ENCODE measurements around the gene WDR82. TPM values are rescaled to one million over a fixed set of nuclear protein-coding genes. Genes with fewer than 3 reads are reported as not detected.

The WDR82 gene
- total and polyA plus RNA-seq, 2 of the 8 experiments (the other 6 are each of a cell fraction or from before 2014, with no cell fraction given), result 33.5 to 82.7 TPM

GRCh38 chr3:52247409-52248164 lies 30.9 kb downstream of the WDR82 start:
- no peak for DNase-seq (ENCODE audit: low read depth in 1 of 2, low spot score in 2 of 2)
- Histone ChIP-seq H3K56ac (replicated peaks; ENCODE audit: insufficient read length, low read depth, low read length) (no peak overlapping the region), H3K14ac (ENCODE audit: insufficient read length) (no peak overlapping the region), H3K36me3 (ENCODE audit: control insufficient read depth in 2 of 4, insufficient read depth in 4 of 4, low read length in 3 of 4) (peaks cover 0 to 18% (median 0%) of the 10 kb centered on the region in 4 experiments; a peak in 4 of 8 replicates), H4K5ac (ENCODE audit: insufficient read length, low read depth, low read length) (no peak overlapping the region), H3K9ac (replicated peaks in 1 of 4; ENCODE audit: extremely low read depth in 1 of 4, low read depth in 3 of 4, low read length in 3 of 4) (no peak overlapping the region), H3K4me3 (ENCODE audit: extremely low read depth in 1 of 4, insufficient read depth in 2 of 4, low read depth in 3 of 4, low read length in 4 of 4) (no peak overlapping the region), H2BK120ac (replicated peaks; ENCODE audit: low read depth, low read length) (no peak overlapping the region), H3K79me2 (ENCODE audit: control insufficient read depth in 1 of 2, insufficient read depth in 2 of 2, low read length in 2 of 2) (no peaks in the 10 kb centered on the region), H2BK12ac (ENCODE audit: low read depth, low read length) (no peak overlapping the region), H3K4ac (replicated peaks; ENCODE audit: insufficient read length, low read depth, low read length) (no peak overlapping the region), H4K91ac (replicated peaks; ENCODE audit: insufficient read length, low read length) (no peak overlapping the region), H3K27me3 (replicated peaks in 1 of 4; ENCODE audit: control insufficient read depth in 3 of 4, extremely low read depth in 1 of 4, insufficient read depth in 3 of 4, low read length in 3 of 4) (peaks cover 6 to 37% (median 23%) of the 10 kb centered on the region in 4 experiments; a peak in 6 of 7 replicates), H2AFZ (ENCODE audit: low read length) (no peak overlapping the region), H3K79me1 (ENCODE audit: low read depth, low read length) (no peaks in the 10 kb centered on the region), H3K23ac (ENCODE audit: insufficient read length) (no peak overlapping the region), H2BK5ac (ENCODE audit: low read depth, low read length) (no peak overlapping the region), H2AK5ac (ENCODE audit: low read depth, low read length) (no peak overlapping the region), H4K20me1 (replicated peaks in 1 of 2; ENCODE audit: control insufficient read depth in 1 of 2, insufficient read depth in 2 of 2, low read length in 2 of 2) (peaks cover 5 to 14% of the 10 kb centered on the region in 2 experiments), H3K4me2 (ENCODE audit: insufficient read depth in 1 of 2, low read depth in 2 of 2, low read length in 2 of 2) (no peak overlapping the region), H2BK15ac (ENCODE audit: low read length) (no peak overlapping the region), H2BK20ac (ENCODE audit: low read length) (no peak overlapping the region), H3K23me2 (ENCODE audit: low read depth, low read length) (peaks cover 10% of the 10 kb centered on the region), H3K27ac (ENCODE audit: low read depth, low read length) (no peak overlapping the region), H3K4me1 (replicated peaks in 1 of 4; ENCODE audit: control insufficient read depth in 3 of 4, insufficient read depth in 4 of 4, low read length in 3 of 4) (peaks cover 0 to 13% (median 10%) of the 10 kb centered on the region in 4 experiments; a peak in 6 of 7 replicates), H4K8ac (ENCODE audit: extremely low read depth, insufficient read depth, low read length) (no peak overlapping the region), H3K9me3 (ENCODE audit: insufficient read depth in 2 of 2, low read depth in 1 of 2, low read length in 1 of 2) (no peaks in the 10 kb centered on the region), H3K18ac (ENCODE audit: extremely low read depth, low read length) (no peak overlapping the region)
- FAIRE-seq, result no peak
- ChIA-PET CTCF (ENCODE audit: partially characterized antibody) (interaction anchor here (0.8 to 17.7 kb wide), 12 partner anchors 10 to 144 kb away, joined by 3 to 126 read pairs (median 4); no protein-coding TSS in a partner anchor), POLR2A (ENCODE audit: partially characterized antibody) (interaction anchor here (0.7 to 3.8 kb wide), 9 partner anchors 7 to 109 kb away, joined by 3 to 25 read pairs (median 6); partner anchors contain the start of genes TWF2 and WDR82)
- 94% methylated on average over 7 of the region's 7 CpGs; no CpG with 5 or more reads in 1 of the 2 experiments for WGBS, 2 experiments (ENCODE audit: extremely low coverage in 1 of 2, insufficient coverage in 1 of 2, insufficient read length in 1 of 2, insufficient replicate concordance in 2 of 2, low coverage in 1 of 2, low lambda C conversion rate in 2 of 2, missing lambda C conversion rate in 1 of 2)
- no peak for TF ChIP-seq E2F6 (IDR thresholded peaks at IDR 0.05)
- no peak for TF ChIP-seq SRF (IDR thresholded peaks at IDR 0.05; ENCODE audit: low read depth, low read length)
- TF ChIP-seq ATF3 (IDR thresholded peaks at IDR 0.05; ENCODE audit: insufficient read depth, low read depth, low read length), result no peak
- TF ChIP-seq MAX (IDR thresholded peaks at IDR 0.05), result no peak
- no peak for TF ChIP-seq FOSL1 (IDR thresholded peaks at IDR 0.05; ENCODE audit: insufficient read depth, low read depth, low read length)
- TF ChIP-seq SIX5 (IDR thresholded peaks at IDR 0.05; ENCODE audit: low read depth, low read length), result no peak
- TF ChIP-seq EP300 (IDR thresholded peaks at IDR 0.05; ENCODE audit: borderline replicate concordance in 1 of 2, low read depth in 2 of 2, low read length in 2 of 2), result no peak
- TF ChIP-seq CEBPB (IDR thresholded peaks at IDR 0.05; ENCODE audit: low read depth, low read length), result no peak
- TF ChIP-seq SP2 (IDR thresholded peaks at IDR 0.05; ENCODE audit: low read length), result no peak
- no peak for TF ChIP-seq TBP (IDR thresholded peaks at IDR 0.05; ENCODE audit: low read depth, low read length)
- TF ChIP-seq BRCA1 (IDR thresholded peaks at IDR 0.05; ENCODE audit: low read depth, low read length), result no peak
